NT2/D1 (cell line): ENCODE data around the gene SSR2.

Source experiments
- SUZ12 ChIP-seq: IDR thresholded peaks from 2 replicates; pipeline ENCODE4 v1.6.1; 2011; ENCODE audit not compliant: insufficient read length, insufficient read depth; ENCODE audit errors: extremely low read depth
- YY1 ChIP-seq: IDR thresholded peaks from 2 replicates; pipeline ENCODE4 v1.6.1; 2011; ENCODE audit not compliant: insufficient read length, insufficient read depth
- ZNF274 ChIP-seq: IDR thresholded peaks from 2 replicates; pipeline ENCODE4 v1.6.1; 2011; ENCODE audit warnings: mild to moderate bottlenecking, low read depth, low read length

DNA sequence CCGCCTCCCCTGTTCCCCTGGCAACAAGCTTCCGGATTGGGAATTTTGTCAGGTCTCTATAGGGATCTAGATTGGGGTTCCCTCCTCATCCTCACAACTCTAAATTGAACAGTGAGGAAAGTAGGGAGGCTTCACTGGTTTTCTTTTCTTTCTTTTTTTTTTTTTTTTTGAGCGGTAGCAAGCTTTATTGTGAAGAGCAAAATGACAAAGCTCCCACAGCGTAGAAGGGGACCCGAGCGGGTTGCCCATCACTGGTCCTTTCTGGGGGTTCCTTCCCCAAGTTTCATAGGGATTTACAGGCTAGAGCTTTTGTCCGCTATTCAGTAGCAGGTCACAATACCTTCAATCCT is 52.7 kb downstream of the SSR2 start:
- TF ChIP-seq YY1 (no peak), SUZ12 (no peak), ZNF274 (no peak)
